Ishikawa (cell line): ENCODE data around the gene TMEM131.

Experiments used
- CEBPB ChIP-seq: IDR thresholded peaks from 2 replicates; pipeline ENCODE4 v1.6.1; 2012
- EGR1 ChIP-seq: IDR thresholded peaks from 2 replicates; pipeline ENCODE4 v1.6.1; 2012
- EP300 ChIP-seq: IDR thresholded peaks from 2 replicates; pipeline ENCODE4 v1.6.1; 2012; ENCODE audit warnings: borderline replicate concordance
- FOXM1 ChIP-seq: IDR thresholded peaks from 2 replicates; pipeline ENCODE4 v1.6.1; 2012; ENCODE audit warnings: low read depth, borderline replicate concordance
- NFIC ChIP-seq: IDR thresholded peaks from 2 replicates; pipeline ENCODE4 v1.6.1; 2012
- TAF1 ChIP-seq: IDR thresholded peaks from 2 replicates; pipeline ENCODE4 v1.6.1; 2012; ENCODE audit warnings: low read depth, mild to moderate bottlenecking
- TCF12 ChIP-seq: IDR thresholded peaks from 2 replicates; pipeline ENCODE4 v1.6.1; 2012; ENCODE audit warnings: low read depth
- TEAD4 ChIP-seq: IDR thresholded peaks from 2 replicates; pipeline ENCODE4 v1.6.1; 2012
- TF ChIP-seq, protein P1 (sequence below): IDR thresholded peaks from 2 replicates; pipeline ENCODE4 v1.6.1; 2012; ENCODE audit warnings: low read depth, mild to moderate bottlenecking

DNA sequence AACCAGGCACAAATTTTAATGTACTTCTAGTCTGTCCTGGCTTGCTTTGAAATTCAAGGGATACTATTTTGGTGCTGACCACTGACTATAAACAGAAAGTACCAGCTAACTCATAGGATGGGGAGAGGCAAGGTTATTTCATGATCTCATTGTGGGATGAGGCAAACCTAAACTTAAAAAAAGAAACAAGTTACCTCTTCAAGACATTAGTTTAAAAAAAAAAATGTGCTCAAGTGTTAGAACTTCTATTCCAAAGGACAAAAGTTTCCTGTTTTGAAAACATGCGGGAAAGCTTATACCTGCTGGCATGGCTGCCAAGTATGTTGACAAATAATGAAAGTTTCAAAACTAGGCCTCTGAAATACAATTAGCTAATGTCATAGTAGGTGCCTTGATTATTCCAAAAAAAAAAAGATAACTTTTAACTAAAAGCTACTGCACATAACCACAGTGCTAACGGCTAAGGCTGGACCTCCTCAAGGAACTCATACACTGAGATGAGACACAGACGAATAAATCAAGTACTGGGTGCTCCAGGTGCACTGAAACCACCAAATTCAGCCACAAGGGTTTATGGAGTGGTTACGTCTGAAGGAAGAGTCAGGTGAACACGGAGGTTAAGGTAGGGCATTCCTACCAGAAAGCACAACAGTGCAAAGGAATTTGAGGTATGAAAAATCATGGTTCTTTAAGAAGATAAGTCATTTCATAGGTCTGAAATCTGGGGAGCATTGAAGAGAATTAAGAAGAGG is 38.1 kb downstream of the TMEM131 start:
- TF ChIP-seq CEBPB: no peak
- TF ChIP-seq, protein P1, sequence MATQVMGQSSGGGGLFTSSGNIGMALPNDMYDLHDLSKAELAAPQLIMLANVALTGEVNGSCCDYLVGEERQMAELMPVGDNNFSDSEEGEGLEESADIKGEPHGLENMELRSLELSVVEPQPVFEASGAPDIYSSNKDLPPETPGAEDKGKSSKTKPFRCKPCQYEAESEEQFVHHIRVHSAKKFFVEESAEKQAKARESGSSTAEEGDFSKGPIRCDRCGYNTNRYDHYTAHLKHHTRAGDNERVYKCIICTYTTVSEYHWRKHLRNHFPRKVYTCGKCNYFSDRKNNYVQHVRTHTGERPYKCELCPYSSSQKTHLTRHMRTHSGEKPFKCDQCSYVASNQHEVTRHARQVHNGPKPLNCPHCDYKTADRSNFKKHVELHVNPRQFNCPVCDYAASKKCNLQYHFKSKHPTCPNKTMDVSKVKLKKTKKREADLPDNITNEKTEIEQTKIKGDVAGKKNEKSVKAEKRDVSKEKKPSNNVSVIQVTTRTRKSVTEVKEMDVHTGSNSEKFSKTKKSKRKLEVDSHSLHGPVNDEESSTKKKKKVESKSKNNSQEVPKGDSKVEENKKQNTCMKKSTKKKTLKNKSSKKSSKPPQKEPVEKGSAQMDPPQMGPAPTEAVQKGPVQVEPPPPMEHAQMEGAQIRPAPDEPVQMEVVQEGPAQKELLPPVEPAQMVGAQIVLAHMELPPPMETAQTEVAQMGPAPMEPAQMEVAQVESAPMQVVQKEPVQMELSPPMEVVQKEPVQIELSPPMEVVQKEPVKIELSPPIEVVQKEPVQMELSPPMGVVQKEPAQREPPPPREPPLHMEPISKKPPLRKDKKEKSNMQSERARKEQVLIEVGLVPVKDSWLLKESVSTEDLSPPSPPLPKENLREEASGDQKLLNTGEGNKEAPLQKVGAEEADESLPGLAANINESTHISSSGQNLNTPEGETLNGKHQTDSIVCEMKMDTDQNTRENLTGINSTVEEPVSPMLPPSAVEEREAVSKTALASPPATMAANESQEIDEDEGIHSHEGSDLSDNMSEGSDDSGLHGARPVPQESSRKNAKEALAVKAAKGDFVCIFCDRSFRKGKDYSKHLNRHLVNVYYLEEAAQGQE: no peak
- no peak for TF ChIP-seq NFIC
- TF ChIP-seq TEAD4: no peak
- no peak for TF ChIP-seq TAF1
- no peak for TF ChIP-seq TCF12
- TF ChIP-seq EGR1: no peak
- no peak for TF ChIP-seq EP300
- TF ChIP-seq FOXM1: no peak
